ENCODE data around the gene PTPN3.

The PTPN3 gene

DNA sequence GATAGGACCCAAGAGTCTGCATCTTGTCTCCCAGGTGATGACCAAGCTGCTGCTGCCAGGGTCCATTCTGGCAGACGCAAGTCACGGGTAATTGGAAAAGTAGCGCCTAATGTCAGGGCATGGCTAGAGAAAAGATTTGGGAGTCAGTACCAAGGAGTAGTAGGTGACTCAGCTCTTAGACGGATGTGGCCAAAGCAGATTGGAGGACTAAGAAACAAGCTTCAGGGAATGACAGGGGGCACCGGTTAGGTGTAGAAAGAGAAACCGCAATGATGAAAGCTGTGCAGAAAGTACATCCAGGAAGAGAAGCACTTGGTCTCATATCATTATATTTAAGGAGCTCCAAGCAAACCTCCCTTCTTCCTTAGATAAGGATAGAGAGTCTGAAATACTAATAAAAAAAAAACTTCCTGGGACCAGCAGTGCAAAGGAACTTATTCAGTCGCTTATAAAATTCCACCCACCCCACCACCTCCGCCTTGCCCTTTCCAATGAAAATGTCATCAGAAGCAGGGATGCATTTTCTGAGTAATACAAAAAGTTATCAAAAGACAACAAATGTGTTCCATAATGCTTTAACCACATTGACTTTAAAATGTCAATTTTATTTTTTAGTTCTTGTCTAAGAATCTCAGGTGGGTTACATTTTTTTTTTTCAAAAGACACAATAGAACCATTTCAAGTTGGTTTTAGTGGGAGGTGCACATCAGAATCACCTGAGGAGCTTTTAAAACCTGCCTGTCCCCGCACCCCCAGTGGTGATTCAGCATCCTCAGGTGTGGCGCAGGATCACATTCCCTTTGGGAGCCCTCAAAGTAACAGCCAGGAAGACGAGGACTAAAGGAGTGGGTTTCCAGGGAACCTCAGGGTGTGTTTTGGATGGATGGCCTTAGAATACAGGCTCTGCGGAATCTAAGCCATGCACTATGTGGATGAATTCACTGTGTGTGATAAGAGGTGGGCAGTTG, 31.2 kb downstream of the PTPN3 start:
- TF ChIP-seq ZFP30 (CRISPR knock-in tag; IDR thresholded peaks at IDR 0.05) (no peak), ISL1 (CRISPR knock-in tag; IDR thresholded peaks at IDR 0.05) (no peak), ZFP3 (CRISPR knock-in tag; IDR thresholded peaks at IDR 0.05) (no peak), OSR1 (CRISPR knock-in tag; IDR thresholded peaks at IDR 0.05) (no peak), BACH2 (CRISPR knock-in tag; IDR thresholded peaks at IDR 0.05; ENCODE audit: borderline replicate concordance) (no peak), CSDC2 (CRISPR knock-in tag; IDR thresholded peaks at IDR 0.05) (no peak), CSRNP3 (CRISPR knock-in tag; IDR thresholded peaks at IDR 0.05) (no peak), ARNTL (CRISPR knock-in tag; IDR thresholded peaks at IDR 0.05; ENCODE audit: borderline replicate concordance, low read depth) (no peak), SNAI2 (CRISPR knock-in tag; IDR thresholded peaks at IDR 0.05) (no peak)
- TF ChIP-seq, protein P1, sequence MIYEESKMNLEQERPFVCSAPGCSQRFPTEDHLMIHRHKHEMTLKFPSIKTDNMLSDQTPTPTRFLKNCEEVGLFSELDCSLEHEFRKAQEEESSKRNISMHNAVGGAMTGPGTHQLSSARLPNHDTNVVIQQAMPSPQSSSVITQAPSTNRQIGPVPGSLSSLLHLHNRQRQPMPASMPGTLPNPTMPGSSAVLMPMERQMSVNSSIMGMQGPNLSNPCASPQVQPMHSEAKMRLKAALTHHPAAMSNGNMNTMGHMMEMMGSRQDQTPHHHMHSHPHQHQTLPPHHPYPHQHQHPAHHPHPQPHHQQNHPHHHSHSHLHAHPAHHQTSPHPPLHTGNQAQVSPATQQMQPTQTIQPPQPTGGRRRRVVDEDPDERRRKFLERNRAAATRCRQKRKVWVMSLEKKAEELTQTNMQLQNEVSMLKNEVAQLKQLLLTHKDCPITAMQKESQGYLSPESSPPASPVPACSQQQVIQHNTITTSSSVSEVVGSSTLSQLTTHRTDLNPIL (CRISPR knock-in tag; IDR thresholded peaks at IDR 0.05; ENCODE audit: low read depth): no peak
- no peak for ATAC-seq

DNA sequence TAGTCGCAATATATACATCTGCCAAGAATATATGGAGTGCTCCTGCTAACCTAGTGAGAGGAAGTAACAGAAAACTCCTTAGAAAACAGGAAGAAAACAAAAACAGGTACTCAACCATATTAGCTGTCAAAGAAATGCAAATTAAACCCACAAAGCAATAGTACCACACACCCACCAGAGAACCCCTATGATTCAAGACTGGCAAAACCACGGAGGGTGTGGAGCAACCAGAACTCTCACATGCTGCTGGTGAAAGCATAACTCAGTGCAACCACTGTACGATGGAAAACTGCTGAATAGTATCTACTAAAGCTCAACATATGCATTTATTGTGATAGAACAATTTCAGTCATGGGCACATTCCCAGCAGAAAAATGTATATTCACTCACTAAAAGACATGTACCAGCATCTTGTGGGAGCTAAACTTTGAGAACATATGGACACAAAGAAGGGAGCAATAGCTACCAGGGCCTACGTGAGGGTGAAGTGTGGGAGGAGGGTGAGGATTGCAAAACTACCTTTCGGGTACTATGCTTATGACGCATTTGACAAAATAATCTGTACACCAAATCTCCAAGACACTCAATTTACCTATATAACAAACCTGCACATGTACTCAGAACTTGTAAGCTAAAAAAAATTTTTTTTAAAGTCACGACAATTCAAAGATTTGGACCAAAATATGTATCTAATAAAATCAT, 34.0 kb downstream of the PTPN3 start:
- TF ChIP-seq GLIS3 (CRISPR knock-in tag; IDR thresholded peaks at IDR 0.05) (no peak), TSHZ2 (CRISPR knock-in tag; IDR thresholded peaks at IDR 0.05) (no peak), ESRRG (CRISPR knock-in tag; IDR thresholded peaks at IDR 0.05) (no peak), ZFP30 (CRISPR knock-in tag; IDR thresholded peaks at IDR 0.05) (no peak)
- no peak for ATAC-seq

- no peak for TF ChIP-seq ZC3H10 (CRISPR knock-in tag; IDR thresholded peaks at IDR 0.05)
- TF ChIP-seq GLIS3 (CRISPR knock-in tag; IDR thresholded peaks at IDR 0.05): no peak
- no peak for TF ChIP-seq ZNF565 (CRISPR knock-in tag; conservative IDR thresholded peaks at IDR 0.05; ENCODE audit: low read depth)
- no peak for TF ChIP-seq PATZ1 (CRISPR knock-in tag; IDR thresholded peaks at IDR 0.05; ENCODE audit: borderline replicate concordance)
- TF ChIP-seq TOX (CRISPR knock-in tag; IDR thresholded peaks at IDR 0.05; ENCODE audit: borderline replicate concordance): no peak
- TF ChIP-seq ZNF70 (CRISPR knock-in tag; IDR thresholded peaks at IDR 0.05): no peak
- no peak for TF ChIP-seq BACH2 (CRISPR knock-in tag; IDR thresholded peaks at IDR 0.05; ENCODE audit: borderline replicate concordance)
- TF ChIP-seq ESRRG (CRISPR knock-in tag; IDR thresholded peaks at IDR 0.05): no peak
- no peak for TF ChIP-seq CSDC2 (CRISPR knock-in tag; IDR thresholded peaks at IDR 0.05)
- no peak for TF ChIP-seq ZFP30 (CRISPR knock-in tag; IDR thresholded peaks at IDR 0.05)
- TF ChIP-seq TCF4 (CRISPR knock-in tag; IDR thresholded peaks at IDR 0.05; ENCODE audit: borderline replicate concordance): no peak
- no peak for TF ChIP-seq TSHZ2 (CRISPR knock-in tag; IDR thresholded peaks at IDR 0.05)
- no peak for TF ChIP-seq ISL1 (CRISPR knock-in tag; IDR thresholded peaks at IDR 0.05)
- TF ChIP-seq RARB (CRISPR knock-in tag; IDR thresholded peaks at IDR 0.05): no peak
- no peak for TF ChIP-seq SNAI2 (CRISPR knock-in tag; IDR thresholded peaks at IDR 0.05)
- TF ChIP-seq CSRNP3 (CRISPR knock-in tag; IDR thresholded peaks at IDR 0.05): no peak
- TF ChIP-seq OSR1 (CRISPR knock-in tag; IDR thresholded peaks at IDR 0.05): no peak
- TF ChIP-seq ZFP3 (CRISPR knock-in tag; IDR thresholded peaks at IDR 0.05): no peak
- no peak for TF ChIP-seq PPARA (CRISPR knock-in tag; IDR thresholded peaks at IDR 0.05; ENCODE audit: borderline replicate concordance)
- no peak for TF ChIP-seq ARNTL (CRISPR knock-in tag; IDR thresholded peaks at IDR 0.05; ENCODE audit: borderline replicate concordance, low read depth)
These were observed 37.5 kb downstream of the PTPN3 start for GRCh38 chr9:109460576-109460975.

More at GRCh38 chr9:109460576-109460975, 37.5 kb downstream of the PTPN3 start:
- ATAC-seq: no peak
